Measurements from ENCODE around the gene ODAD3. TPM values are rescaled to one million over a fixed set of nuclear protein-coding genes. Genes with fewer than 3 reads are reported as not detected.

The ODAD3 gene
- total RNA-seq, 1 experiment from 2014 or later, result 0.52 TPM

- ATAC-seq (peak; percentile 89), DNase-seq (ENCODE audit: low read depth, low spot score) (peak; percentile 51)
- intact Hi-C loops (cut with micrococcal nuclease), result loop anchor here (2.0 kb wide), 1 partner anchor 188 kb away; no protein-coding TSS in a partner anchor
- TF ChIP-seq ELF1 (IDR thresholded peaks at IDR 0.05; ENCODE audit: borderline replicate concordance, low read depth), result no peak
- TF ChIP-seq CBX3 (IDR thresholded peaks at IDR 0.05; ENCODE audit: low read depth), result peak; percentile 88; the same call in 1 of the 2 replicates
- TF ChIP-seq POLR2AphosphoS5 (IDR thresholded peaks at IDR 0.05; ENCODE audit: low read depth, low read length), result peak; percentile 79
- TF ChIP-seq SRF (IDR thresholded peaks at IDR 0.05; ENCODE audit: low read depth), result no peak
- peak; percentile 82 to 94 (median 85) for TF ChIP-seq CTCF (IDR thresholded peaks at IDR 0.05 in 2 of 3, conservative IDR thresholded peaks at IDR 0.05 in 1 of 3; ENCODE audit: borderline replicate concordance in 1 of 3, insufficient read depth in 1 of 3, low read depth in 2 of 3, low read length in 2 of 3)
- no peak for TF ChIP-seq EGR1 (IDR thresholded peaks at IDR 0.05; ENCODE audit: low read depth)
- TF ChIP-seq ATF3 (IDR thresholded peaks at IDR 0.05), result no peak
- TF ChIP-seq RAD21 (IDR thresholded peaks at IDR 0.05; ENCODE audit: low read depth), result peak; percentile 91
- TF ChIP-seq EZH2 (IDR thresholded peaks at IDR 0.05), result no peak
- TF ChIP-seq MAX (IDR thresholded peaks at IDR 0.05), result peak; percentile 99
- no peak for TF ChIP-seq ZBTB33 (IDR thresholded peaks at IDR 0.05; ENCODE audit: extremely low read depth, insufficient replicate concordance, low read length)
- TF ChIP-seq JUND (IDR thresholded peaks at IDR 0.05), result no peak
- no peak for TF ChIP-seq REST (IDR thresholded peaks at IDR 0.05; ENCODE audit: low read depth)
- TF ChIP-seq YY1 (IDR thresholded peaks at IDR 0.05; ENCODE audit: extremely low read depth, insufficient replicate concordance, low read depth, low read length), result no peak
- H3K9ac ChIP-seq (ENCODE audit: low read length), result no peak overlapping the region
- BruUV-seq (replicated peaks), result no TSS peak
- peaks cover 0 to 3% of the 10 kb centered on the region in 2 experiments; a peak in 1 of 4 replicates for H3K4me1 ChIP-seq (ENCODE audit: control insufficient read depth in 1 of 2, insufficient read depth in 2 of 2, low read length in 2 of 2)
- no peak overlapping the region for H3K4me2 ChIP-seq (ENCODE audit: low read length)
- H3K9me2 ChIP-seq (ENCODE audit: insufficient read depth), result no peaks in the 10 kb centered on the region
- H3K4me3 ChIP-seq (replicated peaks in 1 of 2; ENCODE audit: low read depth in 1 of 2, low read length in 2 of 2), result no peak overlapping the region
- ChIA-PET RAD21 (ENCODE audit: low non-redundant PET in 1 of 2, low total read pairs in 2 of 2, uncharacterized antibody in 2 of 2, unreplicated experiment in 2 of 2) (interaction anchor here (1.0 to 1.3 kb wide), 3 partner anchors 101 to 189 kb away, joined by 3 to 9 read pairs (median 3); no protein-coding TSS in a partner anchor), POLR2A (interaction anchor here (0.9 kb wide), 1 partner anchor 101 kb away, joined by 6 read pairs; no protein-coding TSS in a partner anchor), CTCF (interaction anchor here (0.6 to 1.9 kb wide), 10 partner anchors 14 to 521 kb away, joined by 3 to 14 read pairs (median 5); partner anchors contain the start of genes EPOR and SWSAP1)
- H4K20me1 ChIP-seq (ENCODE audit: insufficient read depth), result no peaks in the 10 kb centered on the region
- no peak overlapping the region for H3K27ac ChIP-seq (ENCODE audit: low read depth, low read length)
- H3K27me3 ChIP-seq (ENCODE audit: insufficient read depth, low read length), result no peaks in the 10 kb centered on the region
- H3K36me3 ChIP-seq (ENCODE audit: control insufficient read depth in 1 of 2, insufficient read depth in 2 of 2, low read length in 2 of 2), result no peaks in the 10 kb centered on the region
- no peak overlapping the region for H2AFZ ChIP-seq (ENCODE audit: low read depth, low read length, poor library complexity, severe bottlenecking)
- no peaks in the 10 kb centered on the region for H3K9me3 ChIP-seq (ENCODE audit: control insufficient read depth in 1 of 2, insufficient read depth in 1 of 2, low read depth in 1 of 2, low read length in 2 of 2)
- no peaks in the 10 kb centered on the region for H3K79me2 ChIP-seq (ENCODE audit: insufficient read depth, low read length)
Measured at GRCh38 chr19:11482384-11483050, 47.6 kb upstream of the ODAD3 start.
